HG02981 (cell line): ENCODE measurements around the gene ERBB2.
"Not testable (repeated sequence)": the region's sequence is repeated elsewhere in the genome, so short reads cannot be mapped to it uniquely, and the experiment has no call there.

Source experiments
- ATAC-seq: cut with Tn5 transposase; IDR thresholded peaks from one replicate; pipeline ENCODE4 v1.9.1; 2021; ENCODE audit warnings: mild to moderate bottlenecking, moderate library complexity; ENCODE audit not compliant: unreplicated experiment

The ERBB2 gene

GRCh38 chr17:39677542-39678339, 22.1 kb upstream of the ERBB2 start:
- ATAC-seq, result no peak

- ATAC-seq, result no peak
These were observed 21.3 kb upstream of the ERBB2 start for GRCh38 chr17:39678340-39679116.

- no peak for ATAC-seq
These were observed 20.2 kb upstream of the ERBB2 start for GRCh38 chr17:39679521-39680192.

DNA sequence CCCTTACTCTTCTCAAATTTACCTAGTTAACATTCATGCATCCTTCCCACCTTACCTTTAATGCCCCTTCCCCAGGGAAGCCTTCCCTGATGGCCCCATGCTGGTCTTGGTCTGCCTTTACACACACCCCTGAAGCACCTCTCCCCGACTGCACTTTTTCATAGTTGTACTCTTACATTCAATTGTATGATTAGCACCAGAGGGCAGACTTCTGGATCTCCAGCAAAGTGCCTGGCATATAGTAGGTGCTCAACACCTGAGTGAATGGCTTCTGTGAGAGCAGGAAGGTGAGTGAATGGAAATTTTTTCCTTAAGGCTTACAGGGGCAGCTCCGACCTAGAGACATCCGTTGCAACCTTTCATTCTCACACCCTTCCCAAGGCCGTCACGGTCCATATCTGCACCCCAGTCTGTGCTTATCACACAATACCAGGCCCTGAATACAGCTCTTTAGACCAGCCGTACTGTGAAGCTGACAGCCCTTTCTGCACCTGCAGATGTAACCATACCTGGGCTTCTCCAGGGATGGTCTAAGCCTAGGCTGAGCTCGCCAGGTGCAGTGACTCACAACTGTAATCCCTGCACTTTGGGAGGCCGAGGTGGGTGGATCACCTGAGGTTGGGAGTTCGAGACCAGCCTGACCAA, 16.4 kb upstream of the ERBB2 start:
- ATAC-seq, result no peak

- no peak for ATAC-seq
These were observed 15.3 kb upstream of the ERBB2 start for GRCh38 chr17:39684369-39685192.

DNA sequence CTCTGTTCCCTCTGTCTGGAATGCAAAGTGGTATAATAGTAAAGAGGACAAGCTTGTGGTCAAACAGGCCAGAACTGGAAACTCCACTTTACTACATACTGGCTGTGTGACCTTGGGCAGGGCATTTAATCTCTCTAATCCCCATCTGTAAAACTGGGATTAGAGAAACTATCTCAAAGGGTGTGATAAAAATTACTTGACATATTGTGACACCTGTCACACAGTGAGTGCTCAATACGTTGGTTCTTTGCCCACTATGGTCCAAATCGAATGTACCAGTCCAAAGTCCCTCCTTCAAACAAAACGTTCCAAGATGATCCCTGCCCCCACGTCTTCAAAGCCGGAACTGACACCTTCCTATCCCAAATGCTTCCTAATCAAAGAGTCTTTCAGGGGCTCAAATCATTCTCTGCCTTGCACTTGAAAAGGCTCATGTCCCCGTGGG, 12.7 kb upstream of the ERBB2 start:
- no peak for ATAC-seq

- peak; percentile 87 for ATAC-seq
These were observed 12.1 kb upstream of the ERBB2 start, which contains the start of gene PGAP3 for GRCh38 chr17:39687546-39688474. Gene PGAP3 (minus strand): TSS chr17:39688057. CDS start chr17:39688014, 43 bp downstream.

DNA sequence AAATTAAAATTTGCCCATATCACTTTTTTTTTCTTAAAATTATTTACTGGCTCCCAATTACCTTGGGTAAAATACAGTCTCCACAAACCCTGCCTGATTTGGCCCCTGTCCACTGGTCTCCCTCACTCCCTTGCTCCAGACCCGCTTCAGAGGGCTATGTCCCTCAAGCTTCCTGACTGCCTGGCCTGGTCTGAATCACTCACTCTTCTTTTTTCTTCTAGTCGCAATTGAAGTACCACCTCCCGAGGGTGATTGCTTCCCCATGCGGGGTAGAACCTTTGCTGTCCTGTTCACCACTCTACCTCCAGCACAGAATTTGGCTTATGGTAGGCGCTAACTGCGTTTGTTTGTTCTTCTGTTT, 11.4 kb upstream of the ERBB2 start:
- ATAC-seq, result no peak

DNA sequence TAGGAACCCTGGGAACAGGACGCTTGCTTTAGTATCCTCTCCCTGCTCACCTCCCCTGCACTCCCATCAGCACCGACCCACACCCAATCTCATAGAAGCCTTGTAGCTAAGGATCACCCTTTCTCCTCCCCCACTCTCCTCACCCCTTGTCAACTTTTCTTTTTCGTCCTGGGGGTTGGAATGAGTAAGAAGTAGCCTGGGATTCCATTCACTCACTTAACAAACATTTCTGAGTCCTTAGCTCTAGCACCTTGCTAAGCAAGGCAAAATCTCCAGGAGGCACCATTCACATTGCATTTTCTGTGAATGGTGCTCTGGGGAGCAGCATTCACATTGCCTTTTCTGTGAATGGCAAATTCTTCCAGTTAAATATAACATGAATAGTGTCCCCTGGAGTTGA, 10.9 kb upstream of the ERBB2 start:
- ATAC-seq, result no peak

DNA sequence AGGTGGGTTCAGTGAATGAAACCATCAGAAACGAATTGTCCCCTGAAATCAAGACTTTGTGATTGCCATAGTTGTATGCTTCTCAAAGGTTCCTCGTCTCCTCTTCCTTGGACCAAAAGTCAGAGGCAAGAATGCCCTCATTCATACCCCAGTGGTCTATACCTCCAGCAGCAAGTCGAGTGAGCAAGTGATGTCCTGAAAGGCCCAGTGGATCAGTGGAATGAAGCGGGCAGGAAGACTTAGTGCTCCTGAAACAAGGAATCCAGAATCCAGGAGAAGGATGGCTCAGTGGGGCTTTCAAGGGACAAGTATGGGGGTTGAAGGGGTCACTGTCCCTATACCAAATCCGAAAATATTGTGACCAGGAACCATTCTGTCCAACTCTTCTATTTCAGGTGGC, 5.3 kb upstream of the ERBB2 start:
- no peak for ATAC-seq

DNA sequence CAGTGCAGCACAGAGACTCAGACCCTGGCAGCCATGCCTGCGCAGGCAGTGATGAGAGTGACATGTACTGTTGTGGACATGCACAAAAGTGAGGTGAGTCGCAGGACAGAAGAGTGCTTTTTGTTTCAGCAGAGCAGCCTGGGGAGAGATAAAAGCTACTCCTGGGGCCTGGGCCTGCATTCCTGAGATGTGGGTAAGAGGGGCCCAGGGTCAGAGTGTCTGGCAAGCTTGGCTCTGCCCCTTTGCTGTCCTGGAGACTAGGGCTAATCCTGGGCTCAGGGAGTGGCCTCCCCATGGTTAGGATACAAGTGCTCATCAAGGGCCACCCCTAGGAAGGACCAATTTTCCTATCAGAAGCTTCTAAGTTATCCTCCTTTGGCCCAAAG, 4.8 kb upstream of the ERBB2 start:
- ATAC-seq, result no peak

- no peak for ATAC-seq
These were observed 3.1 kb upstream of the ERBB2 start for GRCh38 chr17:39696731-39697130.

- no peak for ATAC-seq
These were observed 1.9 kb upstream of the ERBB2 start for GRCh38 chr17:39697961-39698360.

- ATAC-seq, result not testable (repeated sequence)
These were observed 577 bp upstream of the ERBB2 start for GRCh38 chr17:39699157-39699817.

DNA sequence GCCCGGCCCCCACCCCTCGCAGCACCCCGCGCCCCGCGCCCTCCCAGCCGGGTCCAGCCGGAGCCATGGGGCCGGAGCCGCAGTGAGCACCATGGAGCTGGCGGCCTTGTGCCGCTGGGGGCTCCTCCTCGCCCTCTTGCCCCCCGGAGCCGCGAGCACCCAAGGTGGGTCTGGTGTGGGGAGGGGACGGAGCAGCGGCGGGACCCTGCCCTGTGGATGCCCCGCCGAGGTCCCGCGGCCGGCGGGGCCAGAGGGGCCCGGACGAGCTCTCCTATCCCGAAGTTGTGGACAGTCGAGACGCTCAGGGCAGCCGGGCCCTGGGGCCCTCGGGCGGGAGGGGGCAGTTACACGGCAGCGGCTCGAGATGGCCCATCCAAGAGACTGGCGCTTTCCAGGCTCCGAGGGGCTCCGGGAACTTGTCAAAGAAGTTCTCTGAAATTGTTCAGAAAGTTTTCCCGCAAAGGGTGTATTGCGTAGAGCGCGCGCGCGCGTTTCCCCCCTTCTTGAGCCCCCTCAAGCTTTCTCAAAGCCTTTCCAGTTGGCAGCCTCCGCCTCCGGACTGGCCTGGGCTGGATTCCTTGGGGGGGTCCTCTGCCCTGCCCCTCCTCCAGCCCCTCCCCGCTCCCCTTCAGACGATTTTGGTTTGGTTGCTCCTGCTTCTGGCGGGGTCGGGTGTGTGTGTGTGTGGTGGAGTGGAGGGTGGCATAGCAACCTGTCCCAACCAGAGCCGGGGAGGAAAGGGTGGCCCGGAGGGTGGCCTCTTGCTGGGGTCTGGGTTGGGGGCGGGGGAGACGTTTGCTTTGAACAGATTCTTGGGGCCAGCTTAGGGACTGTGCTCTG, 504 bp downstream of the ERBB2 start:
- no peak for ATAC-seq

GRCh38 chr17:39701012-39701783, 1.3 kb downstream of the ERBB2 start:
- ATAC-seq, result no peak
